IPS DF 19.7 (cell line): Measurements from ENCODE around the gene USB1.

ENCODE experiments used
- DNase-seq: peaks from one replicate; pipeline ENCODE4 v3.0.0-alpha.2; 2013; ENCODE audit warnings: low read depth, low spot score

USB1 gene

GRCh38 chr16:58018803-58019202, 17.6 kb downstream of the USB1 start:
- DNase-seq, result no peak

- no peak for DNase-seq
Measured at GRCh38 chr16:58019866-58020538, 18.8 kb downstream of the USB1 start.

GRCh38 chr16:58020628-58021521, 19.7 kb downstream of the USB1 start:
- DNase-seq, result no peak

- no peak for DNase-seq
Measured at GRCh38 chr16:58021661-58022551, 20.7 kb downstream of the USB1 start.

GRCh38 chr16:58022601-58023371, 21.6 kb downstream of the USB1 start:
- DNase-seq, result no peak

GRCh38 chr16:58024486-58025350, 23.5 kb downstream of the USB1 start:
- no peak for DNase-seq

GRCh38 chr16:58025351-58026138, 24.3 kb downstream of the USB1 start, which contains the start of gene MMP15:
Gene MMP15, plus strand, starts transcription at chr16:58025754. Its CDS starts 597 bp downstream, at chr16:58026351.
- peak; percentile 84 for DNase-seq

GRCh38 chr16:58026139-58026704, 25.0 kb downstream of the USB1 start:
- no peak for DNase-seq

- no peak for DNase-seq
Measured at GRCh38 chr16:58026705-58027160, 25.5 kb downstream of the USB1 start.

- DNase-seq, result no peak
Measured at GRCh38 chr16:58027161-58027915, 26.1 kb downstream of the USB1 start.

- DNase-seq, result no peak
Measured at GRCh38 chr16:58027916-58028455, 26.8 kb downstream of the USB1 start.

GRCh38 chr16:58028541-58029070, 27.4 kb downstream of the USB1 start:
- DNase-seq, result no peak

- no peak for DNase-seq
Measured at GRCh38 chr16:58029410-58029809, 28.2 kb downstream of the USB1 start.

- no peak for DNase-seq
Measured at GRCh38 chr16:58030136-58030840, 29.1 kb downstream of the USB1 start.

- no peak for DNase-seq
Measured at GRCh38 chr16:58031016-58031800, 30.0 kb downstream of the USB1 start.

GRCh38 chr16:58032710-58033293, 31.6 kb downstream of the USB1 start:
- DNase-seq, result no peak
